ENCODE data around the gene SH2D3C. TPM values are rescaled to one million over a fixed set of nuclear protein-coding genes. Genes with fewer than 3 reads are reported as not detected.

The SH2D3C gene
- total RNA-seq, 1 donor from 2014 or later, result 5.8 TPM

DNA sequence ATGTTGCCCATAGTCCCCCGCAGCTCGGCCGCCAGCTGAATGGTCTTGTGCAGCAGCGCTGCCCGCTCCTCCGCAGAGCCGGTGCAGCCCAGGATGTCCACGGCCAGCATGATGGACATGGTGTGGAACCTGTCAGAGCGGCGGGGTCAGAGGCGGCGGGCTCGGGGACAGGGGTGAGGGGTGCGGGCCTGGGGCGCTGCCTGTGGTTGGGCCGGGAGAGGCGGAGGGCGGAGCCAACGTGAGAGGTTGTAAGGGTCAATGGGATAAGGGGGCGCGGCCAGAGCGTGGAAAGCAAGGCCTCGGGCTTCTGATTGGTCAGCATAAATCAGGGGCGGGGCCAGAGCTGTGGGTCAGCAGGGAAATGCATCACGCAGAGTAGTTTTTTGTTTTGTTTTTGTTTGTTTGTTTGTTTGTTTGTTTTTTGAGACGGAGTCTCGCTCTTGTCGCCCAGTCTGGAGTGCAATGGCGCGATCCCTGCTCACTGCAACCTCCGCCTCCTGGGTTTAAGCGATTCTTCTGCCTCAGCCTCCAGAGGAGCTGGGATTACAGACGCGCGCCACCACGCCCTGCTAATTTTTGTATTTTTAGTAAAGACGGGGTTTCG, 36.5 kb downstream of the SH2D3C start:
- no peak for TF ChIP-seq EZH2 (IDR thresholded peaks at IDR 0.05; ENCODE audit: insufficient read depth, low read length)
- TF ChIP-seq, protein P1, sequence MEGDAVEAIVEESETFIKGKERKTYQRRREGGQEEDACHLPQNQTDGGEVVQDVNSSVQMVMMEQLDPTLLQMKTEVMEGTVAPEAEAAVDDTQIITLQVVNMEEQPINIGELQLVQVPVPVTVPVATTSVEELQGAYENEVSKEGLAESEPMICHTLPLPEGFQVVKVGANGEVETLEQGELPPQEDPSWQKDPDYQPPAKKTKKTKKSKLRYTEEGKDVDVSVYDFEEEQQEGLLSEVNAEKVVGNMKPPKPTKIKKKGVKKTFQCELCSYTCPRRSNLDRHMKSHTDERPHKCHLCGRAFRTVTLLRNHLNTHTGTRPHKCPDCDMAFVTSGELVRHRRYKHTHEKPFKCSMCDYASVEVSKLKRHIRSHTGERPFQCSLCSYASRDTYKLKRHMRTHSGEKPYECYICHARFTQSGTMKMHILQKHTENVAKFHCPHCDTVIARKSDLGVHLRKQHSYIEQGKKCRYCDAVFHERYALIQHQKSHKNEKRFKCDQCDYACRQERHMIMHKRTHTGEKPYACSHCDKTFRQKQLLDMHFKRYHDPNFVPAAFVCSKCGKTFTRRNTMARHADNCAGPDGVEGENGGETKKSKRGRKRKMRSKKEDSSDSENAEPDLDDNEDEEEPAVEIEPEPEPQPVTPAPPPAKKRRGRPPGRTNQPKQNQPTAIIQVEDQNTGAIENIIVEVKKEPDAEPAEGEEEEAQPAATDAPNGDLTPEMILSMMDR (IDR thresholded peaks at IDR 0.05; ENCODE audit: insufficient read depth, low read depth, low read length), result no peak
- Histone ChIP-seq H3K4me2 (ENCODE audit: low read length) (peak overlapping the region; percentile 80), H3K27me3 (ENCODE audit: insufficient read depth, low read length) (no peaks in the 10 kb centered on the region), H3K27ac (ENCODE audit: low read depth, low read length) (no peak overlapping the region), H3K9ac (ENCODE audit: low read length) (no peak overlapping the region), H3K79me2 (ENCODE audit: insufficient read depth, low read length) (no peaks in the 10 kb centered on the region), H3K4me3 (ENCODE audit: insufficient read depth, low read depth, low read length) (peak overlapping the region; percentile 36), H4K20me1 (ENCODE audit: insufficient read depth, low read length) (no peaks in the 10 kb centered on the region), H3K4me1 (ENCODE audit: insufficient read depth, low read length) (peaks cover 10% of the 10 kb centered on the region), H3K36me3 (ENCODE audit: insufficient read depth, low read length) (no peaks in the 10 kb centered on the region), H3K9me3 (ENCODE audit: insufficient read depth, low read depth, low read length) (no peaks in the 10 kb centered on the region), H2AFZ (ENCODE audit: low read depth, low read length) (peak overlapping the region; percentile 58)
- Mint-ChIP-seq H3K4me1 (ENCODE audit: low read depth, unreplicated experiment) (peaks cover 3% of the 10 kb centered on the region), H3K27ac (ENCODE audit: unreplicated experiment) (no peak overlapping the region), H3K27me3 (ENCODE audit: low read depth, unreplicated experiment) (peaks cover 8% of the 10 kb centered on the region), H3K36me3 (ENCODE audit: low read depth, unreplicated experiment) (no peaks in the 10 kb centered on the region), H3K4me3 (ENCODE audit: unreplicated experiment) (peak overlapping the region; percentile 79), H3K9me3 (ENCODE audit: unreplicated experiment) (no peaks in the 10 kb centered on the region)
- DNase-seq (ENCODE audit: low read depth) (peak; percentile 10), FAIRE-seq (no peak)

DNA sequence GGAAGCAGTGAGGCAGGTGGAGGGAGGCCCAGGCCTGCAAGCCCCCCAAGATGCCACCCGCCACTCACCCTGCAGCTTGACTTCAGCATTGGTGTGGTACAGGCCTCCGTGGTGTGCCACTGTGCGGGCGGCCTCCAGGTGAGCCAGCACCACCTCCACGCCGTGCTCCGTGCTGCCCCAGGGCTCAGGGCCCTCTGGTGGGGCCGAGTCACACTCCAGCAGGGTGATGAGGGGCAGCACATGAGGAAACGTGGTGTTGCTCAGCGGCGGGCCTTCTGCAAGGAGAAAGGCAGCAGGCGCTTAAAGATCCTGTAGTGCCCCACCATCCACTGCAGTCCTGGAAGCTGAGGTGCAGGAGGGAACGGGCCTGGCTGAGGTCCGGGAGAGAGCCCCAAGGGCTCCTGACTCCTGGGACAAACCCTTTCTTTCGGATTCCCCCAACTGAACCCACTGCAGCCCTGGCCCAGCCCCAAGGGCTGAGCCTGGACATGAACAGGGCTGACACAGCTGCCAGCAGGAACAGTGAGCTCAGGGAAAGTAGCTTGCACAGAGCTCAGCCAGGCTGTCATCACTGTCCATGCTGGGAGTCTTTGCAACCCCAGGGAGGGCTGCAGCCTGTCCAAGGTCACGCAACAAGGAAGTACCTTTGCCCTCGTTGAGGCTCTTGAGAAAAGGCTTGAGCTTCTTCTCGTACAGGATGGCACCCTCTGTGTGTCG, 38.7 kb downstream of the SH2D3C start:
- Histone ChIP-seq H3K9ac (ENCODE audit: low read length) (no peak overlapping the region), H3K4me3 (ENCODE audit: insufficient read depth, low read depth, low read length) (no peak overlapping the region), H3K4me1 (ENCODE audit: insufficient read depth, low read length) (peaks cover 16% of the 10 kb centered on the region), H3K9me3 (ENCODE audit: insufficient read depth, low read depth, low read length) (no peaks in the 10 kb centered on the region), H3K79me2 (ENCODE audit: insufficient read depth, low read length) (no peaks in the 10 kb centered on the region), H3K4me2 (ENCODE audit: low read length) (no peak overlapping the region), H3K36me3 (ENCODE audit: insufficient read depth, low read length) (no peaks in the 10 kb centered on the region), H3K27ac (ENCODE audit: low read depth, low read length) (no peak overlapping the region), H3K27me3 (ENCODE audit: insufficient read depth, low read length) (no peaks in the 10 kb centered on the region), H2AFZ (ENCODE audit: low read depth, low read length) (no peak overlapping the region), H4K20me1 (ENCODE audit: insufficient read depth, low read length) (no peaks in the 10 kb centered on the region)
- Mint-ChIP-seq H3K27me3 (ENCODE audit: low read depth, unreplicated experiment) (peaks cover 5% of the 10 kb centered on the region), H3K4me3 (ENCODE audit: unreplicated experiment) (no peak overlapping the region), H3K9me3 (ENCODE audit: unreplicated experiment) (no peaks in the 10 kb centered on the region), H3K36me3 (ENCODE audit: low read depth, unreplicated experiment) (no peaks in the 10 kb centered on the region), H3K4me1 (ENCODE audit: low read depth, unreplicated experiment) (peaks cover 3% of the 10 kb centered on the region), H3K27ac (ENCODE audit: unreplicated experiment) (no peak overlapping the region)
- no peak for DNase-seq (ENCODE audit: low read depth)
- FAIRE-seq, result no peak
- TF ChIP-seq, protein P1 (IDR thresholded peaks at IDR 0.05; ENCODE audit: insufficient read depth, low read depth, low read length), result no peak
- TF ChIP-seq EZH2 (IDR thresholded peaks at IDR 0.05; ENCODE audit: insufficient read depth, low read length), result no peak

DNA sequence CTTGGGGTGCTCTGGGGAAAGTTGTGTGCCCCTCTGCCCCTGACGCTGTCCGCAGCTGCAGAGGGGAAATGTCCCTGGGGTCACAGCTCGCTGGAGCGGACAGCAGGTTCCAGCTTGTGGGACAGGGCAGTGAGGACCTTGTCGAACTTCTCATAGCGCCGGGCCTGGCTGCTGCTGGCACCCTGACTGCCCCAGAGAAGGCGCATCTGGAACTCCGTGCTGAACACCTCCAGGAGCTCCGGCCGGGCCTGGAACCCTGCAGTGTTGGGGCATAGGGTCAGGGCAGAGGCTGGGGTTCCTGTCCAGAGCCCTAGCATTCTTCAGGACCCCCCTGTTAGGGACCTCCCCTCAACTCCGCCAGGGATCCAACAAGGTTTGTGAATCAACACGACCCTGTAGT, 39.8 kb downstream of the SH2D3C start:
- H4K20me1 ChIP-seq (ENCODE audit: insufficient read depth, low read length), result peaks cover 4% of the 10 kb centered on the region
- Mint-ChIP-seq H3K4me3 (ENCODE audit: unreplicated experiment) (no peak overlapping the region), H3K4me1 (ENCODE audit: low read depth, unreplicated experiment) (peaks cover 5% of the 10 kb centered on the region), H3K36me3 (ENCODE audit: low read depth, unreplicated experiment) (no peaks in the 10 kb centered on the region), H3K27me3 (ENCODE audit: low read depth, unreplicated experiment) (peaks cover 5% of the 10 kb centered on the region), H3K9me3 (ENCODE audit: unreplicated experiment) (no peaks in the 10 kb centered on the region), H3K27ac (ENCODE audit: unreplicated experiment) (no peak overlapping the region)
- H2AFZ ChIP-seq (ENCODE audit: low read depth, low read length), result no peak overlapping the region
- H3K27ac ChIP-seq (ENCODE audit: low read depth, low read length), result no peak overlapping the region
- H3K27me3 ChIP-seq (ENCODE audit: insufficient read depth, low read length), result no peaks in the 10 kb centered on the region
- no peak for DNase-seq (ENCODE audit: low read depth)
- no peak overlapping the region for H3K9ac ChIP-seq (ENCODE audit: low read length)
- no peak overlapping the region for H3K4me3 ChIP-seq (ENCODE audit: insufficient read depth, low read depth, low read length)
- peaks cover 6% of the 10 kb centered on the region for H3K79me2 ChIP-seq (ENCODE audit: insufficient read depth, low read length)
- no peak for TF ChIP-seq EZH2 (IDR thresholded peaks at IDR 0.05; ENCODE audit: insufficient read depth, low read length)
- TF ChIP-seq, protein P1 (IDR thresholded peaks at IDR 0.05; ENCODE audit: insufficient read depth, low read depth, low read length), result no peak
- FAIRE-seq, result no peak
- H3K36me3 ChIP-seq (ENCODE audit: insufficient read depth, low read length), result no peaks in the 10 kb centered on the region
- H3K9me3 ChIP-seq (ENCODE audit: insufficient read depth, low read depth, low read length), result no peaks in the 10 kb centered on the region
- H3K4me1 ChIP-seq (ENCODE audit: insufficient read depth, low read length), result peaks cover 21% of the 10 kb centered on the region
- H3K4me2 ChIP-seq (ENCODE audit: low read length), result no peak overlapping the region

Data from astrocyte (in vitro differentiated cells and primary cell).